Measurements from ENCODE around the gene LYST.

Gene LYST

DNA sequence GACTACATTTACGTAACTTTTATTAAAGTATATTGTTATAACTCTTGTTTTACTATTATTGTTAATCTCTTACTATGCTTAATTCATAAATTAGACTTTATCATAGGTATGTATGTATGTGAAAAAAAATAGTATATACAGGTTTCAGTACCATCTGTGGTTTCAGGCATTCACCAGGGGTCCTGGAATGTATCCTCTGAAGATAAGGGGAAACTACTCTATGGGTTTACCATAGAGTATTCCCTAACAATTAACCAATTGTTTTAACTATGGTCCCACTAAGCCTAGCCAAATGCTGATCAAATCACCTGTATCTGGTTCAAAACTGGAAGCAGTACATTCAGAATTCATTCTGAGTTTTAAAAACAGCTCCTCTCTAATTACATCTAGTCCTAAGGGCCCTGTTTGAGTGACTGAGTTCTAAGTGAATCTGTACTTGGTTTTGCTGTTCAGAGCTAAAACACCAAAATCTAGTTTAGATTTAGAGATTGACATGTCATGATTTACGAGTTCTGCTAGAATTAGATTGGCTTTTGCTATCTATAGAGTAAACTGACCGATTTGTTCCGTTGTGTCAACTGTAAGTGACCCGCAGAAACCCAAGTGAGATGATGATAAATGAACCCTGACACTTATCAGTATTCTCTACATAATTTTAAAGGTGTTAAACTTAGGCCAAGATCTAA, 123.6 kb downstream of the LYST start:
- TF ChIP-seq GATA2 (IDR thresholded peaks at IDR 0.05; ENCODE audit: low read depth, low read length), result no peak
- no peak for TF ChIP-seq GATA3 (IDR thresholded peaks at IDR 0.05; ENCODE audit: low read depth, low read length)

DNA sequence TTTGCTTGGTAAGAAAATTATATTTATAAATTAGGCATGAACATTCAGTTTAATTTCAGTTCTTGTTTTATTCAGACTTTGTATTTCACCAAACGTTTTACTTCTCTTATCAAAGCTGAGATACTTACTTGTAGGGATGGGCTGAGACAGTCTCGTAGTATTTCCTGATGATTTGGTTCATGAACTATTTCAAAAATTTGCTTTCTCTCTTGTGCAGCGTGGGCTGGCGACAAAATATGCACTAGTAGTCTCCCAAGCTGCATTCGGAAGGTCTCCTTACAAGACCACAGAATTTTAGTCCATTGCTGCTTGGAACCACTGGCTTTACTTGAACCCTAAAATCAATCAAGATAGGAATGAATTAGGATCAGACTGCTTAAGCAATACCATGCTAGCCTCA, 125.4 kb downstream of the LYST start:
- no peak for TF ChIP-seq GATA2 (IDR thresholded peaks at IDR 0.05; ENCODE audit: low read depth, low read length)
- no peak for TF ChIP-seq GATA3 (IDR thresholded peaks at IDR 0.05; ENCODE audit: low read depth, low read length)

DNA sequence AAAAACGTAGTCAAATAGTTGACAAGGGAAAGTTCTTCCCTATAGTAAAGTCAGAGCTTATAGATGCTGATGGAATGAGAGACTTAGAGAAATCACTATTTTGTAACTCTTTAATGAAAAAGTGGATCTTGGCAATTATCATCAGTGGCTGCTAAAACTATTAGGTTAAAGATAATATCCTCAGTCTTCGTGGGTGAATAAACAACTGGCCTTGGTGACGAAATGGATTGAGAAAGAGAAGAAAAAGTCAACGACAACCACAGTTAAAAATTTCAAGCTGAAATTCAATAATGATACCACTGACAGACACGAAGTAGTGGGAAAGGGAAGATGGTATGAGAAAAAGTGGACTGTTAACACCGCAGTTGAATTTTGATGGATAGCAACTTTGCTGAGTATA, 127.1 kb downstream of the LYST start:
- TF ChIP-seq GATA3 (IDR thresholded peaks at IDR 0.05; ENCODE audit: low read depth, low read length) (no peak), GATA2 (IDR thresholded peaks at IDR 0.05; ENCODE audit: low read depth, low read length) (no peak)

DNA sequence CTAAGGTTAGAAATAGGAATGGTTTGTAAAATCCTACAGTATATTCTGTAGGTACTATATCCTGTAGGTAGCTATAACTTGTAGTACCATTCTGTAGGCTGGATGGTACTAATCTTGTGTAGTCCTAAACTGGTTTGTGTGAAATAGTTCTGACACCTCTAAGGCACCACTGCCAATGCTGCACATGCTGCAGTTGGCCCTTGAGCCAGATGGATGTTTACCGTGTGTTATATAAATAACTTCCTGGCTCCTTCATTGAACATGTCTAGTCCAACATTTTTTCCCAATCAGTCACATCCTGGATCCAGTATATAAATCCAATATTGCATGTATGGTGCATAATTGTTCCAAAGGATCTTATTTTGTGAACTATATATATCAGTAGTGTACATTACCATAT, 127.6 kb downstream of the LYST start:
- TF ChIP-seq GATA2 (IDR thresholded peaks at IDR 0.05; ENCODE audit: low read depth, low read length), result no peak
- no peak for TF ChIP-seq GATA3 (IDR thresholded peaks at IDR 0.05; ENCODE audit: low read depth, low read length)

DNA sequence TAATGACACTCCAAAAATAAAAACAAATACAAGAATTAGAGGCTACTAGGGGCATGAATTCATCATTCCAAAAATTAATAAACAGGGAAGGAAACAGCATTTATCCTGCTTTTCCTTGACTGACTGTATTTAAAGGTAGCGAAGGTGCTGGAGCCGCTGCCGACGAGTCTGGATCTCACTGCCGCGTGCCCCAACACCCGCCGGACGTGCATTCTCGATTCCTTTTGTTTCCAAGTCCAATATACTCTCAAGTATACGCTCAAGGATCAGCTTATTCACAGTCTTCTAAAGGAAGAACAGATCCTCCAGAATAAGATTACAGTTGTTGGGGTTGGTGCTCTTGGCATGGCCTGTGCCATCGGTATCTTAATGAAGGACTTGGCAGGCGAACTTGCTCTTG, 129.0 kb downstream of the LYST start:
- TF ChIP-seq GATA2 (IDR thresholded peaks at IDR 0.05; ENCODE audit: low read depth, low read length) (no peak), GATA3 (IDR thresholded peaks at IDR 0.05; ENCODE audit: low read depth, low read length) (no peak)

DNA sequence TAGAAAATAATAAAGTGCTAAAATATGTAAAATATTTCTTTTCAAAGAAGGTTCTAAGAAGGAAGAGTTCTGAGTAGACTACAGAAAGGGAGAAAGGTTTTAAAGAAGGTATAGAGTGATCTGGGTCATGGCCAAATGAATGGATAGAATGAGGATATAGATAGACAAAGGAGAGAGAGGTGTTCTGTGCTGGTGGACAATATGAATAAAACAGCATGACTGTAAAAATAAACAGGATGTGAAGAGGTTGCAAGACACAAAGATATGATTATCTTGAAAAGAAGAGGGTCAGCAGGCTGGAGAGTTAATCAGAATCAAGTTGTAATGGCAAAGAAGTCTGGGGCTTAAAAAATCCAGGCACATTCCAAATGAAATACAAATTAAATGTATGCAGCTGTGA, 130.4 kb downstream of the LYST start:
- TF ChIP-seq GATA3 (IDR thresholded peaks at IDR 0.05; ENCODE audit: low read depth, low read length) (no peak), GATA2 (IDR thresholded peaks at IDR 0.05; ENCODE audit: low read depth, low read length) (no peak)

DNA sequence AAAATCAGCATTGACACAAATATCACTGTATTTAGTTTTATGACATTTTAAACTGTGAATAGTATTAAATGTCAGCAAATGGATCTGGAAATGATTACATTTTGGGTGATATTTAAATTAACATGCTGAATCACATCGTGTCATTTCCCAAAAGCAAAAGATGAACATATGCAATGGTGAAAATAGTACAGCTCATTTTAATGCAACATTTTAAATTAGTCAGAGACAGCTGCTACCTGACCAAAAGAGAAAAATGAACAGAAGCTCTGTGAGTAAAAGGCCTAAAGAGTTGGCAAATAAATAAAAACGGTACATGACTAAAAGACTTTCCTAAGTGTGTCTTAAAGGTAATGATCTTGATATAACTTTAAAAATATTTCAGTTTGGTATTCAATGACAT, 131.1 kb downstream of the LYST start:
- TF ChIP-seq GATA2 (IDR thresholded peaks at IDR 0.05; ENCODE audit: low read depth, low read length) (no peak), GATA3 (IDR thresholded peaks at IDR 0.05; ENCODE audit: low read depth, low read length) (no peak)

DNA sequence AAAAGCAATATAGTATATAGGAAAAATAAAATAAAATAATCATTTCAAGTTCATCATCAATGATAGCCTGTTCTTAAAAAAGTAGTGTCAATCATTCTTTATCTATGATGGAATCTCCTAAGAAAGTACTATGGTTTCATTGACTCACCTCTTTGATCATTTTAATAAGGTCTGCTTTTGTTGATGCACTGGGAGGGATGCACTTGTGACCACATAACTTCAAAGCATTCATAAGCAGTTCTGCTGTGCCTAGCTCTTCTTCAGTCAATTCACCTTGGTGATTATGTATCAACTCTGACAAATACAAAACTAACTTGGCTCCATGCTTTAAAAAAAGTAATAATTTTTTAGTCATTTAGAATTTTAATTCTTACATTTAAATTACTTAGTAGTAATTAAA, 132.4 kb downstream of the LYST start:
- no peak for TF ChIP-seq GATA2 (IDR thresholded peaks at IDR 0.05; ENCODE audit: low read depth, low read length)
- TF ChIP-seq GATA3 (IDR thresholded peaks at IDR 0.05; ENCODE audit: low read depth, low read length), result no peak

DNA sequence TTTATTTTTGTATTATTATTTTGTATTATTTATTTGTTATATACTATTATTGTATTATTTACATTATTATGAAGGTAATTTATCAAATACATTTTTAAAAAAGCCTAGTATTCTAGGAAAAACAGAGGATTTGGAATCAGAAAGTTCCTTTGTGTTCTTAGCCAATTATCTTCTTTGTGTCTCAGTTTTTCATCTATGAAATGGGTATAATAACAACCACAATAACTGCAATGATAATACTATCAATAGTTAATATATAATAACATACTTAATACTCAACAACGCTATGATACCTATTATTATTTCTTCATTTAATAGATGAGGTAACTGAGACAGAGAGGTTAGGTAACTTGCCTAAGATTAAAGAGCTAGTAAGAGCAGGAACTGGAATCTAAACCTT, 136.7 kb downstream of the LYST start:
- TF ChIP-seq GATA3 (IDR thresholded peaks at IDR 0.05; ENCODE audit: low read depth, low read length), result no peak
- TF ChIP-seq GATA2 (IDR thresholded peaks at IDR 0.05; ENCODE audit: low read depth, low read length), result no peak

DNA sequence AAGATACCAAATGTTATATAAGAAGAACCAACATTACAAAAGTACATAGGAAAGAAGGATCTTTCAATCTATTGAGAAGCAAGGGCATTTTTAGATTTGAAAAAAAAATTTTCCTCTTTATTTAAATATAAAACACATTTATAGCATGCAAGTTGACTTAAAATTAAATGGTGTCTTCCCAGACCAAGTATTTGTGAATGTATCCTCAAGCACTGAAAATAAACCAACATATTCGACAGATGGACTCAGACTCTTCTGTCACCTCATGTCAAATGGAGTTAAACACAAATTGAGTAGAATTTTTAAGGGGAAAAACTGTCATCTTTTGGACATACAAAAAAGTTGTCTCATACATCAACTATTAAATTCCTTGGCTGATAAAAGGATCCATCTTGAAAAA, 140.1 kb downstream of the LYST start:
- TF ChIP-seq GATA3 (IDR thresholded peaks at IDR 0.05; ENCODE audit: low read depth, low read length) (no peak), GATA2 (IDR thresholded peaks at IDR 0.05; ENCODE audit: low read depth, low read length) (no peak)

DNA sequence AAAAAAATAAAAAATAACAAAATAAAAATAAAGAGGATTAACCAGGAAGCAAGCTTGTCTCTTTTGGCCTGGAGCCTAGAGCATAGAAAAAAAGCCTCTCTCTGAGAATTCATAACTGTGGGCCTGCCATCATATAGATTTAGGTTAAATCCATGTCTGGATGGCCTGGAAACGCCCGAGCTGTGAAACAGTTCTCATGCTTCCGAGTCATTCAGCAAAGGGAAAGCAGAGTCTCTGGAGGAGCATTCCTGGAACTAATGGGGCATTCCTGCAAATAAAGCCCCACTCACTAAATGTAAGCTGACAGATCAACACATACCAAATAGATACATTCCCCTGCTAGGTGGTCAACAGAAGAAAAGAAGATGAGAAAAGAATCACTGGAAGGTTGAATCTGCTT, 141.3 kb downstream of the LYST start:
- TF ChIP-seq GATA2 (IDR thresholded peaks at IDR 0.05; ENCODE audit: low read depth, low read length), result no peak

DNA sequence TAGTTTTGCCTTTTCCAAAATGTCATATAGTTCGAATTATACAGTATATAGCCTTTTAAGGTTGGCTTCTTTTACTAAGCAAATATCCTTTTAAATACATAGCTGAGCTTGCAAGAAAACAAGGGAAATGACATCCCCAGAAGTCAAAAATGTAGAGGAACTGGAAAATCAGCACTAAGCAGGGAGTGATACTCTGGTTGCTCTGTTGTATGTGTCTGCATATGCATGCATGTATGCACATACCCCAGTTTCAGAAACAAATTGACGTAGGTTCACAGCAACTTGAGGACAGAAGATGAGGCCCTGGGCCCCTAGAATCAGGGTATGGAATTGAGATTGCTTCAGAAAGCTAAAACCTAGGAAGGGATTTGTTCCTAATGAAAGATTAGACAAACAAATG, 142.0 kb downstream of the LYST start:
- no peak for TF ChIP-seq GATA3 (IDR thresholded peaks at IDR 0.05; ENCODE audit: low read depth, low read length)
- TF ChIP-seq GATA2 (IDR thresholded peaks at IDR 0.05; ENCODE audit: low read depth, low read length), result no peak

DNA sequence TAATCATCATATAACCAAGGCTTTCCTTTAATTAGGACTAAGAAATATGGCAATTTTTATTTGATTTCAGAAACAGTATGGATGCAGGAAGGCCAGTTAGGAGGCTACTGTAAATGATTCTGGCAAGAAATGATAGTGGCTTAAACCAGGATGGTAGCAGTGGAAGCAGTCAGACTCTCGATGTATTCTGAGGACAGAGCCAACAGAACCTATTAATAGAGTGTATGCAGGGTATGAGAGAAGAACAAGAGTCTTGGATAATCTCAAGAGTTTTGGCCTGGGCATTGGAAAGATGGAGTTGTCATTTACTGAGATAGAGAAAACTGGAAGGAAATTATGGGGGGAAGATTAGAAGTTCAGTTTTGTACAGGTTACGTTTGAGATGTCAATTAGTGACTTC, 143.8 kb downstream of the LYST start:
- TF ChIP-seq GATA2 (IDR thresholded peaks at IDR 0.05; ENCODE audit: low read depth, low read length) (no peak), GATA3 (IDR thresholded peaks at IDR 0.05; ENCODE audit: low read depth, low read length) (no peak)

DNA sequence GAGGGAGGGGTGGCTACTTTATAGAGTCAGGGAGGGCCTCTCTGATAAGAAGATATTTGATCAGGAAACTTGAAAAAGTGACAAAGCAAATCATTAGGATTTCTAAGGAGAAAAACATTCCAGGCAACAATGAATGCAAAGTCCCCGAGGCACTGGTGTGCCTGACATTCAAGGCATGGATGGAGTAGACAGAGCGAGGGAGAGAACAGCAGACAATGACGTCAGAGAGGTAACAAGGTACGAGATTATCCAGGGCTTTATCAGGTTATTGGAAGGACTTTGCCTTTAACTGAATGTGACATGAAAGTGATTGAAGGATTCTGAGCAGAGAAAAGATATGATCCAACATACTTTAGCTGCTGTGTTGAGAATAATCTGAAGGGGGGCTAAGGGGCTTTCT, 144.7 kb downstream of the LYST start:
- TF ChIP-seq GATA3 (IDR thresholded peaks at IDR 0.05; ENCODE audit: low read depth, low read length) (no peak), GATA2 (IDR thresholded peaks at IDR 0.05; ENCODE audit: low read depth, low read length) (no peak)

DNA sequence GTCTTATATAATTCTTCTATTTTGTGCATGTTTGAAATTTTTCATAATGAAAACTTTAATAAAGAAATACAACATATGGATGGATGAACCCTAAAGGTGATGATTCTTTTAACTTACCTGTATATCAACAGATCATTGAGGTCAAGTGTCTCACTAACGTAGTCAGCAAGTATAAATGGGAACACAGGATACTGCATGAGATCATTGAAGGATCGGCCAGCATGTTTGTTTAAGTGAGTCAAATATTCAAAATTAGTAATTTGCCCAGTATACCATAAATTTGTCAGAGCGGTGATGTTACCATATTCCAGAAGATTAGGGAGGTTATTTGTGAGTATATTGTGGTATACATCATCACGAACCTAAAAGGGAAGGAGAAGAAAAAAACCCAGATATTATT, 146.2 kb downstream of the LYST start:
- TF ChIP-seq GATA3 (IDR thresholded peaks at IDR 0.05; ENCODE audit: low read depth, low read length), result no peak
- no peak for TF ChIP-seq GATA2 (IDR thresholded peaks at IDR 0.05; ENCODE audit: low read depth, low read length)
